Upper lobe of left lung (tissue), 6 donors: ENCODE results near the gene OSBPL10. TPM values are rescaled to one million over a fixed set of nuclear protein-coding genes. Genes with fewer than 3 reads are reported as not detected.

Source experiments
- ATAC-seq, 2 donors: fragments of 200-7000 bp; cut with Tn5 transposase; one replicate each; pipeline ENCODE4 v1.9.1; 2022; ENCODE audit warnings: mild to moderate bottlenecking in 2 of 2, moderate library complexity in 2 of 2; ENCODE audit not compliant: low FRiP score in 2 of 2
- DNase-seq, 2 donors: peaks; one replicate each; pipeline ENCODE4 v3.0.0-alpha.2; 2019 to 2020
- H3K27ac ChIP-seq, 4 donors: fragments of 200-600 bp; sonication (generic); one replicate each; pipeline ENCODE4 v1.5.1; 2016 to 2019
- H3K27me3 ChIP-seq, 4 donors: fragments of 200-600 bp; sonication (generic); one replicate each; pipeline ENCODE4 v1.5.1; 2017 to 2019
- H3K36me3 ChIP-seq, 4 donors: fragments of 200-600 bp; sonication (generic); one replicate each; pipeline ENCODE4 v1.5.1; 2016 to 2019
- H3K4me1 ChIP-seq, 4 donors: fragments of 200-600 bp; sonication (generic); one replicate each; pipeline ENCODE4 v1.5.1; 2018 to 2019
- H3K4me3 ChIP-seq, 4 donors: fragments of 200-600 bp; sonication (generic); one replicate each; pipeline ENCODE4 v1.5.1; 2017 to 2019; ENCODE audit warnings: mild to moderate bottlenecking in 2 of 4, moderate library complexity in 1 of 4
- H3K9me3 ChIP-seq, 4 donors: fragments of 200-600 bp; sonication (generic); one replicate each; pipeline ENCODE4 v1.5.1; 2018 to 2019
- CTCF ChIP-seq, 6 experiments: fragments of 450-650 bp in 4 of 6; fragments of 200-600 bp in 2 of 6; sonication (generic) in 2 of 6; IDR thresholded peaks; one replicate each; pipeline ENCODE4 v1.5.1; 2016 to 2019; ENCODE audit warnings: antibody characterized with exemption in 6 of 6
- EP300 ChIP-seq, 4 donors: sonication (generic); formaldehyde crosslinking; IDR thresholded peaks; one replicate each; pipeline ENCODE4 v1.5.1; 2017; ENCODE audit warnings: antibody characterized with exemption in 4 of 4, control low read depth in 2 of 4
- POLR2A ChIP-seq, 4 donors: fragments of 450-650 bp; IDR thresholded peaks; one replicate each; pipeline ENCODE4 v1.5.1; 2016 to 2017; ENCODE audit warnings: antibody characterized with exemption in 4 of 4, mild to moderate bottlenecking in 2 of 4
- POLR2AphosphoS5 ChIP-seq, 2 donors: sonication (generic); formaldehyde crosslinking; IDR thresholded peaks; one replicate each; pipeline ENCODE4 v1.5.1; 2017; ENCODE audit warnings: antibody characterized with exemption in 2 of 2
- WGBS, 2 donors: methylation state at CpG; one replicate each; pipeline ENCODE4 v1.1.5; 2017 to 2018; 5-methylcytosine and 5-hydroxymethylcytosine counted together
- total RNA-seq, 6 donors: library from RNA; depleted of rRNA in 4 of 6; stranded (reverse); fragments of >200 nt in 4 of 6; gene quantifications; one replicate each; pipeline versions ENCODE4 v1.1.0 to v1.2.1, GENCODE V29; 2016 to 2021
- donor health status: DM: no; HTN: no; CAD: no; lungs with moderate emphysema.
- donor health status: DM: no; HTN: yes; CAD: no; lungs with severe emphysema.

The OSBPL10 gene
- total RNA-seq, 6 donors from 2014 or later = 13.6 to 73.9 (median 24.4) TPM

GRCh38 chr3:31947671-31948091, 33.4 kb downstream of the OSBPL10 start:
- WGBS, 2 donors = 52 to 62% methylated on average over 6 of the region's 6 CpGs
- peaks cover 0 to 4% (median 0%) of the 10 kb centered on the region in 4 donors for H3K4me1 ChIP-seq
- TF ChIP-seq POLR2AphosphoS5 (IDR thresholded peaks at IDR 0.05) (no peak), EP300 (IDR thresholded peaks at IDR 0.05) (no peak), POLR2A (IDR thresholded peaks at IDR 0.05) (no peak), CTCF (IDR thresholded peaks at IDR 0.05) (no peak)
- no peaks in the 10 kb centered on the region for H3K36me3 ChIP-seq
- H3K4me3 ChIP-seq = no peak overlapping the region
- H3K9me3 ChIP-seq = no peaks in the 10 kb centered on the region
- no peaks in the 10 kb centered on the region for H3K27me3 ChIP-seq
- ATAC-seq (peak; percentile 14 to 40), DNase-seq (no peak)
- H3K27ac ChIP-seq = no peak overlapping the region

- Histone ChIP-seq H3K27ac (no peak overlapping the region), H3K4me1 (peaks cover 0 to 4% (median 0%) of the 10 kb centered on the region in 4 donors), H3K36me3 (no peaks in the 10 kb centered on the region), H3K9me3 (no peaks in the 10 kb centered on the region), H3K27me3 (no peaks in the 10 kb centered on the region), H3K4me3 (no peak overlapping the region)
- DNase-seq = no peak
- ATAC-seq = peak in 1 of 2 donors; percentile 29
- 95 to 96% methylated on average over 4 of the region's 4 CpGs for WGBS, 2 donors
- TF ChIP-seq POLR2A (IDR thresholded peaks at IDR 0.05) = no peak
- no peak for TF ChIP-seq POLR2AphosphoS5 (IDR thresholded peaks at IDR 0.05)
- TF ChIP-seq EP300 (IDR thresholded peaks at IDR 0.05) = no peak
- TF ChIP-seq CTCF (IDR thresholded peaks at IDR 0.05) = no peak
Observed at GRCh38 chr3:31947162-31947561, 33.9 kb downstream of the OSBPL10 start.

GRCh38 chr3:31946484-31947081, 34.5 kb downstream of the OSBPL10 start:
- WGBS, 2 donors = 90 to 91% methylated on average over 10 of the region's 10 CpGs
- Histone ChIP-seq H3K4me1 (peaks cover 0 to 5% (median 0%) of the 10 kb centered on the region in 4 donors), H3K27me3 (no peaks in the 10 kb centered on the region), H3K27ac (no peak overlapping the region), H3K9me3 (no peaks in the 10 kb centered on the region), H3K36me3 (no peaks in the 10 kb centered on the region), H3K4me3 (no peak overlapping the region)
- no peak for DNase-seq
- peak in 1 of 2 donors; percentile 55 for ATAC-seq
- TF ChIP-seq POLR2A (IDR thresholded peaks at IDR 0.05) (no peak), CTCF (IDR thresholded peaks at IDR 0.05) (no peak), EP300 (IDR thresholded peaks at IDR 0.05) (no peak), POLR2AphosphoS5 (IDR thresholded peaks at IDR 0.05) (no peak)

DNA sequence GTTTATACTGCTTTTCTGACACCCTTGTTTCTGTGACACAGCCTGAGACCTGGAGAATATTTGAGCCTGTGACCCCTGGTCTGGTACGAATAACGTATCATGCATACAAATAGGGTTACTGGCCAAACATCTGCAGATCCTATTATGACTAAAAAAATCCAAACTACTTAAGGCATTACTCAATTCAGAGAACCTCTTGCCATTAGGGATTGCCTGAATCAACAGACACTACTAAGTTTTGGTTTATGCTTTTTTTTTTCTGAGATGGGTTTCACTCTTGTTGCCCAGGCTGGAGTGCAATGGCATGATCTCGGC, 35.4 kb downstream of the OSBPL10 start:
- ATAC-seq = peak in 1 of 2 donors; percentile 80
- TF ChIP-seq EP300 (IDR thresholded peaks at IDR 0.05) (no peak), CTCF (IDR thresholded peaks at IDR 0.05) (no peak), POLR2A (IDR thresholded peaks at IDR 0.05) (no peak), POLR2AphosphoS5 (IDR thresholded peaks at IDR 0.05) (no peak)
- no peak overlapping the region for H3K27ac ChIP-seq

DNA sequence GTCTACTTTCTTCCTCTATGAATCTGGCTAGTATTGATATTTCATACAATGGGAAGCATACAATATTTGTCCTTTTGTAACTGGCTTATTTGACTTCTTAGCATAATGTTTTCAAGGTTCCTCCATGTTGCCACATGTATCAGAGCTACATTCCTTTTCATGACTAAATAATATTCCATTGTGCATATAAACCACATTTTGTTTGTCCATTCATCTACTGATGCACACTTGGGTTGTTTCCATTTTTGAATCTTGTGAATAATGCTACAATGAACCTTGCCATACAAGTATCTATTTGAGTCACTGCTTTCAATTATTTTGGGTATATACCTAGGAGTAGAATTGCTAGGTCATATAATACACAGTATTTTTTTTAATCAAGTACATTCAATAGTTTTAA, 38.0 kb downstream of the OSBPL10 start:
- Histone ChIP-seq H3K27ac (no peak overlapping the region), H3K36me3 (no peaks in the 10 kb centered on the region), H3K27me3 (no peaks in the 10 kb centered on the region), H3K9me3 (no peaks in the 10 kb centered on the region), H3K4me1 (peaks cover 0 to 10% (median 4%) of the 10 kb centered on the region in 4 donors), H3K4me3 (no peak overlapping the region)
- TF ChIP-seq POLR2A (IDR thresholded peaks at IDR 0.05) (no peak), EP300 (IDR thresholded peaks at IDR 0.05) (no peak), POLR2AphosphoS5 (IDR thresholded peaks at IDR 0.05) (no peak), CTCF (IDR thresholded peaks at IDR 0.05) (no peak)
- ATAC-seq (no peak), DNase-seq (no peak)

More for the DNA sequence above, 35.4 kb downstream of the OSBPL10 start:
- no peaks in the 10 kb centered on the region for H3K27me3 ChIP-seq
- no peaks in the 10 kb centered on the region for H3K9me3 ChIP-seq
- peaks cover 0 to 10% (median 4%) of the 10 kb centered on the region in 4 donors for H3K4me1 ChIP-seq
- H3K36me3 ChIP-seq = no peaks in the 10 kb centered on the region
- DNase-seq = no peak
- H3K4me3 ChIP-seq = no peak overlapping the region
- WGBS, 2 donors = 65 to 79% methylated on average over 3 of the region's 3 CpGs
